GM10847 (cell line): ENCODE results near the gene EBF4.

ENCODE experiments used
- POLR2A ChIP-seq: IDR thresholded peaks from 2 replicates; pipeline ENCODE4 v1.6.1; 2011; ENCODE audit not compliant: insufficient read length; ENCODE audit errors: extremely low read depth

The EBF4 gene

DNA sequence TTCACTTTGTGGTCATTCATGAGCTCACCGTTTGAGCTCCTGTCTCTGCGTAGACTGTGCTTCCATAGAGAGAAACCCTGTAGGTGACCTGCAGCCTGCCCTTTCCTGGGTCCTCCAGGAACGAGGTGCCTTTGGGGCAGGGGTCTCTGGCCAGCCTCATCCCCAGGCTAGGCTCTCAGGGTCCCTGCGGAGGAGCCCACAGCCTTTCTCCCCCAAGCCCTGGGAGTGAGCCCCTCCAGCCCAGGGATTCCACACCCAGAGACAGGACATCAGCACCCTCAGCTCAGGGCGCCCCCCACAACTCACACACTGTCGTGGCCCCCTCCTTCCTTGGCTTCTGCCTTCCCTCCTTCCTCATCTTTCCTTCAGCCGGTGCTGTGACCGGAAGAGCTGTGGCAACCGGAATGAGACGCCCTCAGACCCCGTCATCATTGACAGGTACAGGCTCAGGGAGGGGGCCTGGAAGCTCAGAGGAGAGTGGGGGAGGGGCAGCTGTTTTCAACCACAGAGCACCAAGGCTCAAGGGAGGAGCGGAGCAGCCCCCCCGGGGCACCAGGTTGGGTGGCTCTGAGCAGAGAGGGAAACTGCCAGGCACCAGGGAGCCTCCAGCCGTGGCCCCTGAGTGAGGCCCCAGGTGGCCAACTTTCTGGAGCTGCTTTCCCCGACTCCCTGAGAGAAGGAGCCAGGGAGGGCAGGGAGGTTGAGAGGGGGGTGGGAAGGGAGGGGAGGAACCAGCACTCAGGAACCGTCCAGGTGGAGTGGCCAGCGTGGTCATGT, 16.8 kb downstream of the EBF4 start:
- TF ChIP-seq POLR2A: no peak

GRCh38 chr20:2713285-2713684, 20.7 kb downstream of the EBF4 start:
- TF ChIP-seq POLR2A: no peak

- TF ChIP-seq POLR2A: no peak
These were observed 36.7 kb downstream of the EBF4 start for GRCh38 chr20:2729251-2729713.

GRCh38 chr20:2729791-2730190, 37.2 kb downstream of the EBF4 start:
- TF ChIP-seq POLR2A: no peak

- no peak for TF ChIP-seq POLR2A
These were observed 42.3 kb downstream of the EBF4 start for GRCh38 chr20:2734899-2735298.

GRCh38 chr20:2736441-2736840, 43.9 kb downstream of the EBF4 start:
- TF ChIP-seq POLR2A: no peak

GRCh38 chr20:2738331-2739041, 45.9 kb downstream of the EBF4 start:
- TF ChIP-seq POLR2A: no peak

GRCh38 chr20:2739042-2739398, 46.4 kb downstream of the EBF4 start:
- TF ChIP-seq POLR2A: no peak

GRCh38 chr20:2740702-2741101, 48.1 kb downstream of the EBF4 start:
- TF ChIP-seq POLR2A: no peak

- no peak for TF ChIP-seq POLR2A
These were observed 48.9 kb downstream of the EBF4 start for GRCh38 chr20:2741463-2741862.

- no peak for TF ChIP-seq POLR2A
These were observed 49.3 kb downstream of the EBF4 start for GRCh38 chr20:2741881-2742280.

- TF ChIP-seq POLR2A: no peak
These were observed 49.9 kb downstream of the EBF4 start for GRCh38 chr20:2742431-2742830.

DNA sequence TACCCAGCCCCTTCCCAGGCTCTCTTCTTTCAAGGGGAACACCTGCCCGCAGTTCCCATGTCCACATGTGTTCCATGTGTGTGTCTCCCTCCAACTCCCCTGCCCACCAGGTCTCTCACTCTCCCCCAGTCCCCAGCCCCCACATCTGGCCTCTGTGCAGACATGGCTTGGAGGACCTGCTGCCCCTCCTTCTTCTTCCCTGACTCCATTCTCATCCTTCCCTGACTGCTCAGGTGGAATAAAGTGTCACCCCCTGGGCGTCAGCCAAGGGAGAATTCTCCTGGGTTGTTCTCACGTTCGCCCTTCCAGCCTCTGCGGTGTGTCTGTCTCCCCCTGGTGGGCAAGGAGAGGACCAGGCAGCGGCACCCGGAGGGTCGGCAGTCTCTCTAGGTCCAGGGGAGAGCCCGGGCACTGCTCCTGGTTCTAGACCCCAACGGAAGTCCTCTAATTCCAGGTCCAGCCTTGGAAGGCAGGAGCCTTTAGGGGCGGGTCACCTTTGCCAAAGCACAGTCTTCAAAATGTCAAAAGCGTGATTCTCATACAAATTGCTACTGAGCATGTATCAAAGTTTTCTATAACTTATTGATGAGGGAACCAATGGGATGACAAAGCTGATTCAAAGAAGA, 50.5 kb downstream of the EBF4 start:
- TF ChIP-seq POLR2A: no peak

- TF ChIP-seq POLR2A: no peak
These were observed 52.7 kb downstream of the EBF4 start for GRCh38 chr20:2745060-2745910.

GRCh38 chr20:2745936-2746635, 53.5 kb downstream of the EBF4 start:
- no peak for TF ChIP-seq POLR2A
